ENCODE data around the gene RNASE4.
"Not testable (repeated sequence)": the region's sequence is repeated elsewhere in the genome, so short reads cannot be mapped to it uniquely, and the experiment has no call there.

The RNASE4 gene

DNA sequence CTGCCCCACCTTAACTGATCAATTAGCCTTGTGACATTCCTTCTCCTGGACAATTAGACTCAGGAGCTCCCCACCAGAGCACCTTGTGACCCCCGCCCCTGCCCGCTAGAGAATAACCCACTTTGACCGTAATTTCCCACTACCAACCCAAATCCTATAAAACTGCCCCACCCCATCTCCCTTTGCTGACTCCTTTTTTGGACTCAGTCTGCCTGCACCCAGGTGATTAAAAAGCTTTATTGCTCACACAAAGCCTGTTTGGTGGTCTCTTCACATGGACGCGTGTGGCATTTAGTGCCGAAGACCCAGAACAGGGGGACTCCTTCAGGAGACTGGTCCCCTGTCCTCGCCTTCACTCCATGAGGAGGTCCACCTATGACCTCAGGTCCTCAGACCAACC is 16.6 kb downstream of the RNASE4 start:
- not testable (repeated sequence) for DNase-seq

DNA sequence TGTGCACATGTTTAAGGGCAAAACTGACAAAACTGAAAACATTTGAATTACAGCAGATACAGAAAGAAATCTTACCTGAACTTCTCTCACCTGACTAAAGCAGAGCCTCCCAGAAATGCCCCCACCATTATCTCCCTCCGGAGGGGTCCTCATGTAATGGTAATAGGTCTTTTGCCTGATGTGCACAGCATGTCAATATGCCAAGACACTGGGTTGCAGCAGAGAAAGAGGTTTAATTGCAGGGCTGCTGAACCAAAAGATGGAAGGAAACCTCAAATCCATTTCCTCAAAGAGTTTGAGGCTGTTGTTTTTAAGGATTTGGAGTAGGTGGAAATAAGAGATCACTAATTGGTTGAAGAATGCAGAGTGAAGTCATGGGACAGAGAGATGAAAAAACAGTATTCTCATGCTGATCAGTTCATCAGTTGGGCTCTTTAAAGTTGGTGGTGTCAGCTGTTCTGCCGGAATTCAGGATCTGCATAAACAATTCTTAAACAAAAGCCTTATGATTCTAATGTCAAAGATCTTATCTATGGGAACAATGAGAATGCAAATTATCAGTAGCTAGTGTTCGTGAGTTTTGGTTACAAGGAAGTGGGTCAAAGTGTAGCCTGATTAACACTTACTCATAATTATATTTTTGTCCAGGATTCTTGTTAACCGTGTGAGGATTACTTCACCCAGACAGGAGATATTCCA is 22.4 kb downstream of the RNASE4 start:
- DNase-seq: no peak

DNA sequence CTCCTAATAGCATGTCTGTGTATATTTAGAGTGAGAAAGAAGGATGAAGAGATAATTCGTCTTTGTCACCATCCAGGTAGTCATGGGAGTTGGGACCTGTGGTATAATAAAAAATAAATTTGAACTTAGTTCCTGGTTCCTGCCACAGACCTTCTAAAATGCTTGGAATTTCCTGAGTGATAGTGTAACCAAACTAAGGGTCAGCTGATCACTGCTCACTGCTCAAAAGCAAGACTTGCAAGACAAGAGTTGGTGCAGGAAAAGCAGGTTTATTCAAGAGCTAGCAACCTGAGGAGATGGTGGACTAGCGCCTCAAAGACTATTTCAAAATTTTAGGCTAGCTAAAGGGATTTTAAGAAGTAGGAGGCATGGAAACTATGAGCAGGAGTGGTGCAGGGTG is 23.3 kb downstream of the RNASE4 start:
- no peak for DNase-seq

DNA sequence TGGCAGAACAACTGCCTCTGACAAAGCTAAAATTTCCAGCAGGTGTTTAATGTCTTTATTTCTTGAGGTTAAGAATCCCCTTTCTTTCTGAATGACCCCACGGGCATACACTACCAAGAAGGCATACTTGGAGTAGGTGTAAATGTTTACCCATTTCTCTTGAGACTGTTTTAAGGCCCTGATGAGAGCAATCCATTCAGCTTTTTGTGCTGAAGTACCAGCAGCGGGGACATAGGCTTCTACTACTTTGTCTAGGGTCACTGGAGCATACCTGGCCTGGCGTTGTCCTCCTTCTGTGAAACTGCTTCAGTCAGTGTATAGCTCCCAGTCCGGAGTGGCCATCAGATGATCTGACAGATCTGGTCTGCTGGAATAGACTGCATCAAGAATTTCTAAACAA is 26.9 kb downstream of the RNASE4 start:
- no peak for DNase-seq

DNA sequence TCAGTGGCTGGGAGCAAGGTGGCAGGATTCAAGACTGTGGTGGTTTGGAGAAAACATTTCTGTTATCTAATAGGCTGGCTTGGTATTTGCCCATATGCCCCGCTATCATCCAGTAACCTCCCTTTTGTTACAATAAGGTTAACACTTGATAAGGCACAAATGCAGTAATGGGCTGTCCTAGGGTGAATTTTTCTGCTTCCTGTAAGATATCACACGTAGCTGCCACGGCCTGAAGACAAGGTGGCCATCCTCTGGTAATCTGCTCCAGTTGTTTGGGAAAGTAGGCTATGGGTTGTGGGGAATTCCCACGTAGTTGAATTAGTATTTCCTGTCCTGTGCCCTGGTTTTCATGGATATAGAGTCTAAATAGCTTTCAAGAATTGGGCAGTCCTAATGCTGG is 27.3 kb downstream of the RNASE4 start:
- DNase-seq: no peak

DNA sequence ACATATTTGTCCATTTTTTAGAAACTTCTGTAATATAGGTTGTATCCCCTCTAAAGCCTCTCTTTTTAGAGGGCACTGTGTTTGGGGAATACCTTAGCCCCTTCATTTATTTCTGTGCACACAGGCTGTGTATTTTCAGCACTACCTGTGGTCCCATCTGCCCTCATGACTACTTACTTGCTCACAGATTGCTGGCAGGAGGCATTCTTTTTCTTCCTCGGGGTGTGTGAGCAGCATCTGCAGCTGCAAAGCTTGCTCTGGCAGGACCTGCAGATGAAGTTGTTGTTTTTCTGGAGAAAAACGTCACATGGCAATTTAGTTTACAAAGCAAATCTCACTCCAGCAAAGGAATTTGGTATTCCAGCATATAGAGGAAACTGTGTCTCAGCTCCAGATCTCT is 28.5 kb downstream of the RNASE4 start:
- no peak for DNase-seq

DNA sequence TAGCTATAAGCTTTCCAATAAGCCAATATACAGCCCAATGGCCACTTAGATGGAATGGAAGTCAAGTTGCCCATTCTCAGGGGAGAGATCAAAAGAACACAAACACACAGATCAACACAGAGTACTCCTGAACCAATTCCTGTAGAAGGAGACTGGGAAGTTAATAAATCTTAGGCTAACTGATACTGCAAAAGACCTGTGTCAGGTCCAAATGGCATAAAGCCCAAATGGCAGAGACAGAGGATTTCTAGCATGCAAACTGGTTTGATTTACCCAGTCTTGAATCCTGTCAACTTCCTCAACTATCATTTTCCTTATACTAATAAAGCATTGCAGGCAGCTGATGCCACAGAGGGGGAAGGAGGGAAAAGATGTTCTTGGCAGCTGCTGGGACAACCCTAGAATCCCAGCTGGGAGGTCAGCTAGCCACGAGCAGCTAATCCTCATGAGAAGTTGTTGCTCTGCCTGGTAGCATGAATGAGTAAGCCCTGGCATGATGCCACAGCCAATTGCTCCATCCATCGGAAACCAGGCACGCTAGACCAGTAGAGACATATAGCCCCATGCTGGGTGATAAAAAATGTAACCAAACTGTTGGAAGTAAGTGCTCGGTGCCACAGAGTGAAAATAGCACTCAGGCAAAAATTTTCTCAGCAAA is 30.4 kb downstream of the RNASE4 start:
- no peak for DNase-seq

DNA sequence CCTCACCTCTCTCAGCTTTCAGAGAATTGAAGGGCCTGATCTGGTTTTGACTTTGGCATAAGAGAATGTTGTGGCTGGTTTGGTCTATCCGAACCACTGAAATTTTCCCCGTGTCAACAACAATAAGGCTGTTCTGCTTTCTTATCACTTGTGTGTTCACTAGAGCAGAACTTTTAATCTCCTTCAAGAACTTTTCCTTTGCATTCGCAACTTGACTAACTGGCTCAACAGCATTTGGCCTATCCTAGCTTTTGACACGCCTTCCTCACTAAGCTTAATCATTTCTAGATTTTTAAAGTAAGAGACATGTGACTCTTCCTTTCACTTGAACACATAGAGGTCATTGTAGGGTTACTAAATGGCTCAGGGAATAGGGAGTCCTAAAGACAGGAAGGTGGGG is 35.4 kb downstream of the RNASE4 start:
- peak; percentile 9 for DNase-seq

DNA sequence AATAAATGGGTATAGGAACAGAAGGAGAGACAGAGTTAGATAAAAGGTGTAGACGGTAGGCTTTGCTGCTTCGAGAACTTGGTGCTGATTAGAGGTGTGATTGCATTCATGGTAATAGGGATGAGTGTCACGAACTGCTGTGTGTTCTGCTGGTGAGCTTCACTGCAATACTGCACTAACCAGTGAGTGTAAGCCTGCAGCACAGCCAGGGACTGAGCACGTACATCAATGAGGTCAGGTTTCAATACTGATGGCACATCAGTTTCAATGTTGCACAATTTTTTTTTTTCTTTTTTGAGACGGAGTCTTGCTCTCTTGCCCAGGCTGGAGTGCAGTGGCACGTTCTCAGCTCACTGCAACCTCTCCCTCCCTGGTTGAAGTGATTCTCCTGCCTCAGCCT is 36.4 kb downstream of the RNASE4 start:
- DNase-seq: no peak

DNA sequence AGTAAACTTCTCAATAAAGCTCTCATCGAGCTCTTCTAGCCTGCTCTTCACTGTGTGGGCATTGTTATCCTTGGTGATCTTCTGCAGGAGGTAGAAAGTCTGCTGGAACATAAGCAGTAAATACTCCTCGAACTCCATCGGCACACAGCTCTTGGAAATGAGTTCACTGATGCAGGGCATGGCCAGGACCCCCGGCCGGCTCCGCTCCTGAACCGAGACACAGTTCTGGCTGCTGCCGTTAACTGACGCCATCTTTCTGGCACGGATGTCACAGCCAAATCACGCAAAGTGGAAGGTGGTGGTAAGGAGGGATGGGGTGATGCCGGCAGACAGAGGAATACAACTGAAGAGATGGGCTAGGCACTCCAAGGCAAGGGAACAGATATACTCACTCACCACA is 37.7 kb downstream of the RNASE4 start:
- no peak for DNase-seq

DNA sequence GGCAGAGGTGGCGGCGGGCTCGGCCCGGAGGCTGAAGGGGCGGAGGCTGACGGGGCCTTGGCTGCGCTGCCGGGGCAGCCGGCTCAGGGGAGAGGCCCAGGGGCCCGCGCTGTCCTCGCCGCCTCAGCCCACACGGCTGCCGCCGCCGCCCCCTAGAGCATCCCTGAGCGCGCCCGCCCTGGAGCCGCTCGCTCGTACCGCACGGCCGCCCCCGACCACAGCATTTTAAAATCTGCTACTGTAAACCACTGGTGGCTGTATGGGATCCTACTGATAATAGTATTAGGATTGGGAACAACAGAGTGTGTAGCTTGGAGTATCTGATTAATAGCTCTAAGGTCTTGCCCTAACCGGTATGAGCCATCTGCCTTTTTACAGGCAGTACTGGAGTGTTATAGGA is 39.1 kb downstream of the RNASE4 start:
- DNase-seq: no peak

DNA sequence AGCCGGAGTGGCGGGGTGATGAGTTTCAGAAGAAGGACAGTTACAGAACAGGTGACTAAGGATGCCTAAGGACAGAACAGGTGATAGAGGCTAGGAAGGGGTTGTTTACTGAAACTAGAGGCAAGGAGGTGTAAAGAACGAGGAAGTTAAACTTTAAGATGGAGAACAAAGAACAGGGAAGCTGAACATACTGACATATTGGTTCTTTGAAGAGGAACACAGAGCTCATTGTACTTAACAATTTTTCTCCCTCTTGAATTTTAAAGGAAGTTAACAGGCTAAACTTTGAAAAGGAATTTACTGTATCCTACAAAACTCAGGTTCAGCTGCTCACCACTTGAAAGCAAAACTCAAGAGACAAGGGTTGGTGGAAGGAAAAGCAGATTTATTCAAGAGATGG is 41.8 kb downstream of the RNASE4 start:
- not testable (repeated sequence) for DNase-seq

DNA sequence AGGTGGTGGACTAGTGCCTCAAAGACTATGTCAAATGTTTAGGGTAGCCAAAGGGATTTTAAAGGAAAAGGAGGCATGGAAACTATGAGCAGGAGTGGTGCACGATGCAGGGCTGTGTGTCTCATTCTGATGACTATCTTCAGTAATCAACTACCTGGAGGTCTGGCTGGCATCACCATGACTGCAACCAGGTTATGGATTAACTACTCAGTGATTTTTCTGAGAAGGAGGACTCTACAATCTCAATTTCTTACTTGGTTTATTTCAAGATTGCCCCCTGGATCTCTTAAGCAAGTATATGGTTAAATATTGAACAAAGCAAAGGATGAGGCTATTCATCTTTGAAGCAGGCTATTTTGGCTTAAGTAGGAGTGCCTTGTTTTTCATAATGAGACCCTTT is 42.2 kb downstream of the RNASE4 start:
- no peak for DNase-seq

DNA sequence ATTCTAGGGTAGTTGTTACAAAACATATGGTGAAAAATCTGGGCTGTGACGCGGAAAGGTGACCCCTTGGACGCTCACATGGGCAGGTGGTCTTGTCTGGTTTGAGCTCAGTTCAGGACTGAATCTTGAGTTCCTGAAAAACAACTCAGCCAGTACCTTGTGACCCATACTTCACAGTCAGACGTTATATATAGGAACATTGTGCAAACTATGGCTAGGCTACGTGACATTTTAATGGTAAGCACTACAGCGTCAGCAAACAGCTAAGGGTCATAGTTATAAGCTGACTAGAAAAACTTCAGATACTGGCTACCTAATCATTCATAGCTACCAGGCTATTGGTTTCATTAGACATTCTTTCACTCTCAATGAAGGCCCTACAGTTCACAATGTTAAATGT is 46.5 kb downstream of the RNASE4 start:
- no peak for DNase-seq

DNA sequence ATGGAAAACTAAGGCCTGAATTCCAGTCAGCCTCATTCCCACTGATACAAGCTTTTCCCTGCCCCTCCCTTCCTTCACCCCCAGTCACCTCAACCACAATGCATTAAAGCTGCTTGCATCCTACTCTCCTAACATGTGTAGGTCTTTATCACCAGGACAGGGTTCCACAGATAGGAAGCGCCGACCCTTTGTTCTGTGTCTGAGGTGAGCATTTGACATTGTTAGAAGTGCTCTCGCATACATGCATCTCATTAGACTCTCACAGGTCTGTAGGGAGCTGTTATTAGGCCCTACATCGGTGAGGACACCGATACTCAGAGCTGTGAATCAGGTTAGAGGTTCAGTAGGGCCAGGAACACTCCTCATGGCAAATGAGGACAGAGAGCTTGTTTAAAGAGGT is 48.1 kb downstream of the RNASE4 start:
- DNase-seq: no peak

DNA sequence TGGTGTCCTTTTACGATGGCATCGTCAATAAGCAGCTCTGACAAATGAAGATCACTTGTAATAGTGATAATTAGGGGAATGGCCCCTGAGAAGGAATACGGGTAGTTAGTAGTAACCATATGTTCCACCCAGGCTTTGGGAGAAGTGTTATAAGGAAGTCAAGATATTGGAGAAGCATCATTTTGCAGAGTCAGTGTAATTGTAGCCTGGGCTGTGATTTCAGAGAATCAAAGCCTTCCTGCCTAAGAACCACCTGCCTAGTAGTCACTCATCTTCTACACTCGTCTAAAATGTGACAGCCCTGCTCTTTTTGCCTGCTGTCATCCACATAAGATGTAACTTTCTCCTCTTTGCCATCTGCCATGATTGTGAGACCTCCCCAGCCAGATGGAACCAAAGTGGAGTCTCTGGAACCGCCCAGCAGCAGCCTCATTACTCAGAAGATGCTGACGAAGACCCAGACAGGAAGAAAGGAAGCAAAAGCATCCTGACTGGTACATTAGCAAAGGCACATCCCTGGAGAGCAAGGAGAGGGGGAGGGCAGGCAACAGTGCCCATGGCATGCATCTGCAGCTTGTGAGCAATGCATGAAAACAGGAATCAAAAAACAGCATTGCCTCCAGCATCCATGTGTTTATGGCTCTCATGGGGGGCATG is 48.7 kb downstream of the RNASE4 start:
- no peak for DNase-seq

DNA sequence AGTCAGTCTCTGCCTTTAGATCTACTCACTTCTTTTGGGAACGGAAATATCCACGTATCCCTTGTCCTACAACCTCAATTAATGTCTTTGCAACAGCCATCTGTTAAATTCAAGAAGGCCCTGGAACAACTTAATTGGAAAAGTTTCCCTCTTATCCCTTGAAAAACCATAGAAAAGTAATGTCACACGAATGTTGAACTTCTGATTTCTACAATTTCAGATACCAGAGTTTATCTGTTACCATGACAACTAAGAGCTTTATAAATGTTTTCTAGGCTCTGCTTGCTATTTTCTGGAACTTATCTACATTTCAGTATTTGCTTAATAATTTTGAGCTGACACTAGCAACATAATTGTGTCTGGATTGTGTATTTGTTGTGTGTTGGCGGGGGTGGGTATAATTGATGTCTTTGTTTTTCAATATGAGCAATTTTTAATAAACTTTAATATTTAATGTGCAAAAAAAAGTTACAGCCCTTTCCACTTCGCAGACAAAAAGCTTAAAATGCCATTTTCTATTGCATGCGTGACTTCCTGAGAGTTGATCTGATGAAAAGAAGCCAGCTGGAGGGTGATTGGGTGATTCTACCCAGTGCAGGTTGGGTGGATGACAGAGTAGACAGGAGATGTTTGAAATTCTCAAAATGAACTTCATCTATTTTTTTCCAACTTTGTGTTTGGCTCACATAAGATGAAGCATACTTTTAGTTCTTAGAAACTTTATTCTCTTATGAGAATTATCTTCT is 49.5 kb downstream of the RNASE4 start:
- no peak for DNase-seq

DNA sequence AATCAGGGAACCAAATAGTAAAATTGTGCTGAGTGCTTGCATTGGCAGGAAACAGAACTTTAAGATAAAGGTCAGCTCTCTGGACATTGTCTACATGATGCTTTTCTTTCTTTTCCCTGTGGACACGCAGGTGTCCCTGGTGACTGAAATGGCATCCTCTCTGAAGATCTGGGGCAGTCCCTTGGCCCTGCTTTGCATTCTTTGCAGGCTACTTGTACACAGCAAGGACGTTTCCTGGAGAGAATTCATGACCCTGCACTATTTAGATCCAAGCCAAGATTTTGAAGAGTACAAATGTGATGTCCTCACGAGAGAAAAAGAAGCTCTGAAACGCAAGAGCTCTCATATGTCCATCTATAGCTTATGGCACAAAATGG is 50.1 kb downstream of the RNASE4 start:
- DNase-seq: no peak

DNA sequence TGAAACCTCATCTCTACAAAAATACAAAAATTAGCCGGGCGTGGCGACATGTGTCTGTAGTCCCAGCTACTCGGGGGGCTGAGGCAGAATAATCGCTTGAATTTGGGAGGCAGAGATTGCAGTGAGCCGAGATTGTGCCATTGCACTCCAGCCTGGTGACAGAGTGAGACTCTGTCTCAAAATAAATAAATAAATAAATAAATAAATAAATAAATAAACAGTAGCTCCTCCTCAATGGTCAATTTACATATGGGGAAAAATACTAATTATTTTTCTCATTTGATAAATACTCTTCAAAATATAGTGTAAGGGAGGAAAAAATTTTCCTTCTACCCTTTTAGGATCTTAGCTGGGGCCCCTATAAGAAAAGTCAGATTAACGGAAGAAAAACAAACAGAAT is 53.9 kb downstream of the RNASE4 start:
- not testable (repeated sequence) for DNase-seq

DNA sequence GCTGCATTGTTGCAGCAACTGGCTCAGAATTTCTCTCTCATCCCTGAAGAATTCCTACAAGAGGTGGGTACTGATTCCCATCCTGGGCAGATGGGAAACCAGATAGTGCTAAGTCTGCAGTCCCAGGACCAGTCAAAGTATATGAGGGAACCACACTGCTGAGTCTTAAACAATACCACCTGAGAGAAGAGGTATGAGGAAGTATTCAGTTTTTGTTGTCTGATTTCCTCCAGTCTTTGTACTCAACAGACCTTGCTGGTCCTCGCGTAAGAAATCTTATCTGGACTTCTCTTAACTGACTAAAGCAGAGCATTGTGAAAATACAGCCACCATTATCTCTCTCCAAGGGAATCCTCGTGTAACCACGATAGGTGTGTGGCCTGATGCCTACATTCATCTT is 57.8 kb downstream of the RNASE4 start:
- DNase-seq: no peak

DNA sequence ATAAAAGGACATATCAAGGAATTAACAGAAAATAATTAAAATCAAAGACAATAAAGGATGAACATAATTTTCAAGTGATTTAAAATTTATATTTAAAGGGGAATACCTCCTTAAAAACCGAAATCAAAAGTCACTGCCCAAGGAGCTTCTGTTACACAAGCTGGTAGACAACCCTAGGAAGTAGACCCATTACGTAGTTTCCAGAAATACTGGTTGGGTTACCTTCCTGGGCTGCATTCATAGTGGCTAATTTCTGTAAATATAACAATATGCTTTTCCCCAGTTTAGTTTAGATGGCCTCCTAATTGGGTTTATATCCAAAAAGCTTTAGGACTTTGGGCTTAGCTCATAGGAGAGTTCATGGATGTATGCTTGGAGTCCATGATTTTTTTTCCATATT is 59.2 kb downstream of the RNASE4 start:
- DNase-seq: no peak

DNA sequence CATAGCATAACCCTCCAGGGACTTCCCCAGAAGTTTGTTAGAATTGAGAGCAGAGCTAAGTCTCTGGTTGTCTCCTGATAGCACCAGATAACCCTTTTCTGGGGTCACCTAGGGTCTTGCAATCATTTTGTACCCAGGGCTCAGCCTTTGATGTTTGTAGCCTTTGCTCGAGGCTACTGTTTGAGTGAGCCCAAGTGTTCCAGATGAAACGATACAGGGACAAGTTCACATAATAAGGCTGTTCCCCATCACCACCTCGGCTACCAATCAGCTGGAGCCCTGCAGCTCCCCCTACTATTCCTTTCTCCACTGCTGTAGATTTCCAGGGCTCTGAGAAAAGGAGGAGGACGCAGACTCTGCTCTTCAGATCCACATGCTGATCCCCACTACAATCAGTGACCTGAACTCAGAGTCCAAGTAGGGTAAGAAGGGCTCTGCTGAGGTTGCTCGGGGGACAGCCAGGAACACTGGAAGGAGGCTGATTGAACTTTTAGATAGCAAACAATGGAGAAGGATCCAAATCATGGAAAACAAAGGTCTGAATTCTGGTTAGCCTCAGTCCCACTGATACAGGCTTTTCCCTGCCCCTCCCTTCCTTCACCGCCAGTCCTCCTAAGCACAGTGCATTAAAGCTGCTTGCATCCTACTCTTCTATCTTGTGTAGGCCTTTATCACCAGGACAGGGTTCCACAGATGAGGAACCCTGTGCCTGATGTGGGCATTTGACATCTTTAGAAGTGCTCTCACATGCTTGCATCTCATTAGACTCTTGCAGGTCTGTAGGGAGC is 61.4 kb downstream of the RNASE4 start, which contains the start of gene EDDM3A:
Gene EDDM3A (plus strand): TSS at position 317 of the 788 bp plus-strand sequence. CDS start 1,694 bp downstream, outside the sequence.
- no peak for DNase-seq

DNA sequence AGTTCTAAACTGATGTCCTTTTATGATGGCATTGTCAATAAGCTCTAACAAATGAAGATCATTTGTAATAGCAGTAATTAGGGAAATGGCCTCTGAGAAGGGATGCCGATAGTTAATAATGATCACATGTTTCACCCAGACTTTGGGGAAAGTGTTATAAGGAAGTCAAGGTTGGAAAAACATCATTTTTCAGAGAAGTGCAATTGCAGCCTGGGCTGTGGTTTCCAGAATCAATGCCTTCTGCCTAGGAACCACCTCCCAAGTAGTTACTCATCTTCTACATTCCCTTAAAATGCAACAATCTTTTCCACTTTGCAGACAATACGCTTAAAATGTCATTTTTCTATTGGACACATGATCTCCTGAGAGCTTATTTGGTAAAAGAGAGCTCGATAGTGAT is 62.2 kb downstream of the RNASE4 start:
- DNase-seq: no peak
